Measurements from ENCODE around the gene VSTM2B.

DNA sequence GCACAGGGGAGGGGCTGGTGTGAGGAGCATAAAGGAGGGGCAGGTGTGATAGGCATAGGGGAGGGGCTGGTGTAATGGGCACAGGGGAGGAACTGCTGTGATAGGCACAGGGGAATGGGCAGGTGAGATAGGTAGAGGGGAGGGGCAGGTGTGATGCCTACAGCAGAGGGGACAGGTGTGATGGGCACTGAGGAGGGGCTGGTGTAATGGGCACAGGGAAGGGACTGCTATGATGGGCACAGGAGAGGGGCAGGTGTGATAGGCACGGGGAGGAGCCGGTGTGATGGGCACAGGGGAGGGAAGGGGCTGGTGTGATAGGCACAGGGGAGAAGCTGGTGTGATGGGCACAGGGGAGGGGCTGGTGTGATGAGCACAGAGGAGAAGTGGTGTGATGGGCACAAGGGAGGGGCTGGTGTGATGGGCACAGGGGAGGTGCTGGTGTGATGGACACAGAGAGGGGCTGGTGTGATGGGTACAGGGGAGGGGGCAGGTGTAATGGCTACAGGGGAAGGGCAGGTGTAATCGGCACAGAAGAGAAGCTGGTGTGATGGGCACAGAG is 40.8 kb downstream of the VSTM2B start:
- TF ChIP-seq CTCF (IDR thresholded peaks at IDR 0.05) (no peak), EZH2 (IDR thresholded peaks at IDR 0.05) (no peak), EZH2phosphoT487 (IDR thresholded peaks at IDR 0.05) (no peak)
